ENCODE data around the gene RMND1. TPM values are rescaled to one million over a fixed set of nuclear protein-coding genes. Genes with fewer than 3 reads are reported as not detected.

The RMND1 gene
- total RNA-seq, 1 experiment from 2014 or later: 39.1 TPM

DNA sequence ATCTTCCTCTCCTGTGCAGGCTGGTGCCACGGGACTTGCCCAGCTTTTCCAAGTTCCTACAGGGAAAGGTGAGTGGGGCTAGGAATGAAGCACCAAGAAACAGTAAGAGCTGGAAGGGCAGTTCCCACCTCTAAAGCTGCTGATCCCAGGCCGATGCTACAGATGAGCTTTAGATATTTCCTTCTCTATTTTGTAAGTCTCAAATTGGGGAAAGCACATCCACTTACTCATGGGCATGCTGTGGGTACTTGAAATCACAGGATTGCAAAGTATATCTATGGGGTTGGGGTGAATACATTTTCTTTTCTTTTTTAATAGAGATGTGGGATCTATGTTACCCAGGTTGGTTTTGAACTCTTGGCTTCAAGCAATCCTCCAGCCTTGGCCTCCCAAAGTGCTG, 63.7 kb downstream of the RMND1 start:
- TF ChIP-seq, protein P1, sequence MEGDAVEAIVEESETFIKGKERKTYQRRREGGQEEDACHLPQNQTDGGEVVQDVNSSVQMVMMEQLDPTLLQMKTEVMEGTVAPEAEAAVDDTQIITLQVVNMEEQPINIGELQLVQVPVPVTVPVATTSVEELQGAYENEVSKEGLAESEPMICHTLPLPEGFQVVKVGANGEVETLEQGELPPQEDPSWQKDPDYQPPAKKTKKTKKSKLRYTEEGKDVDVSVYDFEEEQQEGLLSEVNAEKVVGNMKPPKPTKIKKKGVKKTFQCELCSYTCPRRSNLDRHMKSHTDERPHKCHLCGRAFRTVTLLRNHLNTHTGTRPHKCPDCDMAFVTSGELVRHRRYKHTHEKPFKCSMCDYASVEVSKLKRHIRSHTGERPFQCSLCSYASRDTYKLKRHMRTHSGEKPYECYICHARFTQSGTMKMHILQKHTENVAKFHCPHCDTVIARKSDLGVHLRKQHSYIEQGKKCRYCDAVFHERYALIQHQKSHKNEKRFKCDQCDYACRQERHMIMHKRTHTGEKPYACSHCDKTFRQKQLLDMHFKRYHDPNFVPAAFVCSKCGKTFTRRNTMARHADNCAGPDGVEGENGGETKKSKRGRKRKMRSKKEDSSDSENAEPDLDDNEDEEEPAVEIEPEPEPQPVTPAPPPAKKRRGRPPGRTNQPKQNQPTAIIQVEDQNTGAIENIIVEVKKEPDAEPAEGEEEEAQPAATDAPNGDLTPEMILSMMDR (IDR thresholded peaks at IDR 0.05; ENCODE audit: insufficient read depth in 1 of 2, low read depth in 1 of 2, low read length in 1 of 2, severe bottlenecking in 1 of 2, unreplicated experiment in 1 of 2): no peak
- Mint-ChIP-seq H3K4me1 (ENCODE audit: low read depth, unreplicated experiment) (peaks cover 11% of the 10 kb centered on the region), H3K4me3 (ENCODE audit: unreplicated experiment) (no peak overlapping the region), H3K27me3 (ENCODE audit: insufficient read depth, unreplicated experiment) (no peaks in the 10 kb centered on the region), H3K27ac (ENCODE audit: unreplicated experiment) (no peak overlapping the region), H3K9me3 (ENCODE audit: unreplicated experiment) (no peaks in the 10 kb centered on the region), H3K36me3 (ENCODE audit: insufficient read depth, unreplicated experiment) (peaks cover 8% of the 10 kb centered on the region)
- H3K27me3 ChIP-seq (replicated peaks; ENCODE audit: control insufficient read depth, insufficient read depth, low read length): no peaks in the 10 kb centered on the region
- CTCF ChIA-PET: no interaction called here
- H3K4me3 ChIP-seq (ENCODE audit: low read depth, low read length): no peak overlapping the region
- no TSS peak for BruUV-seq (replicated peaks)
- intact Hi-C loops (cut with micrococcal nuclease; ENCODE audit: unreplicated experiment): no loop called here
- H3K4me1 ChIP-seq: peaks cover 13% of the 10 kb centered on the region
- POLR2A ChIA-PET: no interaction called here
- H3K9me3 ChIP-seq: no peaks in the 10 kb centered on the region
- DNase-seq: no peak
- peaks cover 1% of the 10 kb centered on the region; the same call in 1 of the 2 replicates for H3K36me3 ChIP-seq (ENCODE audit: control insufficient read depth, insufficient read depth, low read length)

DNA sequence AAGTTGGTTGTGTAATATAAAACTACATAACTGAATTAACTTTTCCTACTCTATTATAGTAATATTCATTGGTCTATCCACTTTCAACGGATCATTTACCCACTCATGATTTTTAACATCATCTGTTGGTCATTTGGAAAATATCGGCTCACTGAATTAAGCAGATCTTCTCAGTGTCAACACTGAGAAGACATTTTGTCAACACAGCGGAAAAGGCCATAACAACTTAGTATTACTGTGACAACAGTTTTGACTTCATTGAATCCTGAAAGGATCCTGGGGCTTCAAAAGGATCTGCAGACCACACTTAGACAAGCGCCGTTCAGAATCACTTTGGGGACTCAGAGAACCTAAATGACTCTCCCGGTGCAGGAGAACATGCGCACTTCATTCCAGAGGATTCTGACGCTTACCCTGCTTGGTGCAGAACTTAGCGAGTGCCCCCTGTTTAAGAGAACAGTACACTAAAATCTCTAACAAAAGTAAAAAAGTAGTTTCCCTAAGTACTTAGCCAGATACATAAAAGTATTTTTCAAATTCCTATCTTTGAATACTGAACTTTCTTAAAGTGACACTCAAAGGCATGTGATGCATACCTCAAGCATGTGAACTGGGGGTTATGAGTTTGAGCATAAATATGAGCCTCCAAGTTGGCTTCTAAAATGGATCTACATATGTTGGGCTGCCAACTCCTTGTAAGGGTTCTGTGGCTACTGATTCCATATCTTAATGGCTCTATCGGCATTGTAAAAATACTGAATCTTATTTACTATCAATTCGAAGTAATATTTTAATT, 64.6 kb downstream of the RMND1 start:
- Mint-ChIP-seq H3K36me3 (ENCODE audit: insufficient read depth, unreplicated experiment) (peaks cover 8% of the 10 kb centered on the region), H3K4me3 (ENCODE audit: unreplicated experiment) (no peak overlapping the region), H3K27me3 (ENCODE audit: insufficient read depth, unreplicated experiment) (no peaks in the 10 kb centered on the region), H3K4me1 (ENCODE audit: low read depth, unreplicated experiment) (peaks cover 5% of the 10 kb centered on the region), H3K27ac (ENCODE audit: unreplicated experiment) (no peak overlapping the region), H3K9me3 (ENCODE audit: unreplicated experiment) (no peaks in the 10 kb centered on the region)
- intact Hi-C loops (cut with micrococcal nuclease; ENCODE audit: unreplicated experiment): no loop called here
- no TSS peak for BruUV-seq (replicated peaks)
- Histone ChIP-seq H3K4me1 (peaks cover 6% of the 10 kb centered on the region; the same call in 1 of the 2 replicates), H3K36me3 (ENCODE audit: control insufficient read depth, insufficient read depth, low read length) (peaks cover 1% of the 10 kb centered on the region; the same call in 1 of the 2 replicates), H3K9me3 (no peaks in the 10 kb centered on the region), H3K27me3 (replicated peaks; ENCODE audit: control insufficient read depth, insufficient read depth, low read length) (no peaks in the 10 kb centered on the region), H3K4me3 (ENCODE audit: low read depth, low read length) (no peak overlapping the region)
- CTCF ChIA-PET: no interaction called here
- POLR2A ChIA-PET: no interaction called here
- TF ChIP-seq, protein P1 (IDR thresholded peaks at IDR 0.05; ENCODE audit: insufficient read depth in 1 of 2, low read depth in 1 of 2, low read length in 1 of 2, severe bottlenecking in 1 of 2, unreplicated experiment in 1 of 2): no peak
- no peak for DNase-seq

DNA sequence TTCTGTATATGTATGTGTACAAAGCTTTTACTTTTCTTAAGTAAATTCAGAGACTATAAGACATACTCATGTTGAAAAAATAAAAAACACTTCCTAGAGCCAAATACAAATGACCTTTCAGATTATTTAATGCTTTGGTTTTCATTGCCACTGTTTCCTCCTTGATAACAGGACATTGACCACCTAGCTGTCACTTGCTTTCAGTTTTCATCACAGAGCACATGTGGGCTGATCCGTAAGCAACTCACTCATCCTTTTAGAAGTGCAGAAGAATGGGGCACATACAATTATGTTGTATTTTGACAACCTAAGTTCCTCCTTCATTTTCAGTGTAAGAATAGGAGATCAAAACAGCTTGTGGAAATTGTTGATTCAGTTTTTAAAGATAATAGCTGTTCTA, 66.7 kb downstream of the RMND1 start:
- Histone ChIP-seq H3K4me3 (ENCODE audit: low read depth, low read length) (no peak overlapping the region), H3K4me1 (peaks cover 6% of the 10 kb centered on the region; the same call in 1 of the 2 replicates), H3K27me3 (replicated peaks; ENCODE audit: control insufficient read depth, insufficient read depth, low read length) (no peaks in the 10 kb centered on the region), H3K9me3 (no peaks in the 10 kb centered on the region), H3K36me3 (ENCODE audit: control insufficient read depth, insufficient read depth, low read length) (peaks cover 1% of the 10 kb centered on the region; the same call in 1 of the 2 replicates)
- ChIA-PET CTCF (no interaction called here), POLR2A (interaction anchor here (0.6 kb wide), 1 partner anchor 1598 kb away, joined by 3 read pairs; the partner anchor contains the start of gene FBXO5)
- TF ChIP-seq, protein P1 (IDR thresholded peaks at IDR 0.05; ENCODE audit: insufficient read depth in 1 of 2, low read depth in 1 of 2, low read length in 1 of 2, severe bottlenecking in 1 of 2, unreplicated experiment in 1 of 2): no peak
- H3K36me3 Mint-ChIP-seq (ENCODE audit: insufficient read depth, unreplicated experiment): peaks cover 11% of the 10 kb centered on the region
- H3K4me3 Mint-ChIP-seq (ENCODE audit: unreplicated experiment): no peak overlapping the region
- H3K27me3 Mint-ChIP-seq (ENCODE audit: insufficient read depth, unreplicated experiment): no peaks in the 10 kb centered on the region
- H3K9me3 Mint-ChIP-seq (ENCODE audit: unreplicated experiment): no peaks in the 10 kb centered on the region
- no TSS peak for BruUV-seq (replicated peaks)
- H3K27ac Mint-ChIP-seq (ENCODE audit: unreplicated experiment): no peak overlapping the region
- peaks cover 10% of the 10 kb centered on the region for H3K4me1 Mint-ChIP-seq (ENCODE audit: low read depth, unreplicated experiment)
- intact Hi-C loops (cut with micrococcal nuclease; ENCODE audit: unreplicated experiment): no loop called here
- no peak for DNase-seq

Data from Caco-2 (cell line).